ENCODE results near the gene GSC2.

GSC2 gene

GRCh38 chr22:19133561-19133960 lies 16.5 kb downstream of the GSC2 start:
- in situ Hi-C loops (cut with MboI; ENCODE audit: low sequenced_read_pairs, unreplicated experiment) = no loop called here
- DNase-seq (ENCODE audit: low spot score) = no peak
- TF ChIP-seq, protein P1, sequence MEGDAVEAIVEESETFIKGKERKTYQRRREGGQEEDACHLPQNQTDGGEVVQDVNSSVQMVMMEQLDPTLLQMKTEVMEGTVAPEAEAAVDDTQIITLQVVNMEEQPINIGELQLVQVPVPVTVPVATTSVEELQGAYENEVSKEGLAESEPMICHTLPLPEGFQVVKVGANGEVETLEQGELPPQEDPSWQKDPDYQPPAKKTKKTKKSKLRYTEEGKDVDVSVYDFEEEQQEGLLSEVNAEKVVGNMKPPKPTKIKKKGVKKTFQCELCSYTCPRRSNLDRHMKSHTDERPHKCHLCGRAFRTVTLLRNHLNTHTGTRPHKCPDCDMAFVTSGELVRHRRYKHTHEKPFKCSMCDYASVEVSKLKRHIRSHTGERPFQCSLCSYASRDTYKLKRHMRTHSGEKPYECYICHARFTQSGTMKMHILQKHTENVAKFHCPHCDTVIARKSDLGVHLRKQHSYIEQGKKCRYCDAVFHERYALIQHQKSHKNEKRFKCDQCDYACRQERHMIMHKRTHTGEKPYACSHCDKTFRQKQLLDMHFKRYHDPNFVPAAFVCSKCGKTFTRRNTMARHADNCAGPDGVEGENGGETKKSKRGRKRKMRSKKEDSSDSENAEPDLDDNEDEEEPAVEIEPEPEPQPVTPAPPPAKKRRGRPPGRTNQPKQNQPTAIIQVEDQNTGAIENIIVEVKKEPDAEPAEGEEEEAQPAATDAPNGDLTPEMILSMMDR (IDR thresholded peaks at IDR 0.05; ENCODE audit: borderline replicate concordance, control extremely low read depth, extremely low read depth, insufficient read depth, missing control alignments) = no peak

DNA sequence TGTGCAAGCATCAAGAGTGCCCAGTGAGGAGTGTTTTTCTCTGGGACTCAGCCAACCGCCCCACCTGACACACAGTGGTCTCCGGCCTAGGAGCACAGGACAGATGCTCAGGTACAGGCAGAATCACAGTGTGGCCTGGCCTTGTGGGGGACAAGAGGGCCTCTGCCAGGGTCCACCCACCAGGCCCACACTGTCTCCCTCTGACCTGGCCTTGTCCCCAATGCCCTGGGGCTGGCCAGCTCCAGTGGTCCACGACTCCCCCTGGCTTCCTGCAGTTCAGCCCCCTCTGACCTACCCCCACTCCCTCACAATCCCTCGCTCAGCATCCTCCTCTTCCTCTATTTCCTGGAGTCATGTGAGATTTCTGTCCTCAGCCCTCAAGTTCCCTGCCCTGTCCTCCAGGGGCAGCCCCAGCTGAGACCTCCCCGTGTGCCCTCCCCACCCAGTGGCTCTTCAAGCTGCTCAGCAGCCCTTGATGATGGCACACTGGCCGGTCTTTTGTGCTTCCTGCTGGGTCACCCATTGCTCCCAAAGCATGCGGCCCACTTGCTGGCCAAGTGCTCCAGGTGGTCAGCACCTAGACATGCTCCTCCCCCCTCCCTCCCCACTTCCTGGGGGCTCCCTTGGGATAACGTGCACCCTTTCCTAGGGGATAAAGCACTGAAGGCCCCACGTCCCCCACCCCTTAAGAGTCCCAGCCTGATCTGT lies 17.2 kb downstream of the GSC2 start:
- DNase-seq (ENCODE audit: low spot score) = no peak
- in situ Hi-C loops (cut with MboI; ENCODE audit: low sequenced_read_pairs, unreplicated experiment) = no loop called here
- TF ChIP-seq, protein P1 (IDR thresholded peaks at IDR 0.05; ENCODE audit: borderline replicate concordance, control extremely low read depth, extremely low read depth, insufficient read depth, missing control alignments) = no peak

GRCh38 chr22:19132153-19132552 lies 17.9 kb downstream of the GSC2 start:
- in situ Hi-C loops (cut with MboI; ENCODE audit: low sequenced_read_pairs, unreplicated experiment) = no loop called here
- DNase-seq (ENCODE audit: low spot score) = no peak
- TF ChIP-seq, protein P1 (IDR thresholded peaks at IDR 0.05; ENCODE audit: borderline replicate concordance, control extremely low read depth, extremely low read depth, insufficient read depth, missing control alignments) = no peak

- TF ChIP-seq, protein P1 (IDR thresholded peaks at IDR 0.05; ENCODE audit: borderline replicate concordance, control extremely low read depth, extremely low read depth, insufficient read depth, missing control alignments) = no peak
Measured at GRCh38 chr22:19131685-19132015, 18.4 kb downstream of the GSC2 start.

GRCh38 chr22:19130959-19131684 lies 19.0 kb downstream of the GSC2 start, which contains the start of gene TSSK2:
Gene TSSK2 (plus strand): TSS chr22:19131308. CDS start chr22:19131400, 92 bp downstream.
- in situ Hi-C loops (cut with MboI; ENCODE audit: low sequenced_read_pairs, unreplicated experiment) = no loop called here
- TF ChIP-seq, protein P1 (IDR thresholded peaks at IDR 0.05; ENCODE audit: borderline replicate concordance, control extremely low read depth, extremely low read depth, insufficient read depth, missing control alignments) = no peak
- DNase-seq (ENCODE audit: low spot score) = no peak

More at GRCh38 chr22:19131685-19132015, 18.4 kb downstream of the GSC2 start:
- DNase-seq (ENCODE audit: low spot score) = no peak
- in situ Hi-C loops (cut with MboI; ENCODE audit: low sequenced_read_pairs, unreplicated experiment) = no loop called here

DNA sequence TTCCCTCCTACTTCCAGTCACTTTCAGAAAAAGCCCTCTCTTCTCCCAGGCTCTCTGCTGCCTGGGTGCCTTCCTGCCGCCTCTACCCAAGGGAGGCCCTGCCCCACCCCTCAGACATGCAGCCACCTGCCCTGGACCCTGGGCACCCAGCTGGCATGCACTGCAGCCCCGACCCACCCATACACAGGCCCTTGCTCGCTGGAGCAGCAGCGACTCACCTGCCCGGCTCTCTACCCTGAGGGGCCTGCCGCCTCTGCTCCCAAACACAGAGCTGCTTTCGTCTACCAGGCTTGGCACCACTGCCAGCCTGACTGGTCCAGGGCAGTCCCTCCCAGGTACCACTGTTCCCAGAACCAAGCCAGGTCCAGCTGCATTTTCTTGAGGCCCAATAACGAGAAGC lies 20.2 kb downstream of the GSC2 start:
- TF ChIP-seq, protein P1 (IDR thresholded peaks at IDR 0.05; ENCODE audit: borderline replicate concordance, control extremely low read depth, extremely low read depth, insufficient read depth, missing control alignments) = no peak
- in situ Hi-C loops (cut with MboI; ENCODE audit: low sequenced_read_pairs, unreplicated experiment) = no loop called here
- no peak for DNase-seq (ENCODE audit: low spot score)
